Effector CD8-positive, alpha-beta T cell (primary cell): Measurements from ENCODE around the gene LAMA5.

Experiments used
- DNase-seq: peaks from one replicate; lab custom pipeline; 2025; lab: John Stamatoyannopoulos, UW

Gene LAMA5

DNA sequence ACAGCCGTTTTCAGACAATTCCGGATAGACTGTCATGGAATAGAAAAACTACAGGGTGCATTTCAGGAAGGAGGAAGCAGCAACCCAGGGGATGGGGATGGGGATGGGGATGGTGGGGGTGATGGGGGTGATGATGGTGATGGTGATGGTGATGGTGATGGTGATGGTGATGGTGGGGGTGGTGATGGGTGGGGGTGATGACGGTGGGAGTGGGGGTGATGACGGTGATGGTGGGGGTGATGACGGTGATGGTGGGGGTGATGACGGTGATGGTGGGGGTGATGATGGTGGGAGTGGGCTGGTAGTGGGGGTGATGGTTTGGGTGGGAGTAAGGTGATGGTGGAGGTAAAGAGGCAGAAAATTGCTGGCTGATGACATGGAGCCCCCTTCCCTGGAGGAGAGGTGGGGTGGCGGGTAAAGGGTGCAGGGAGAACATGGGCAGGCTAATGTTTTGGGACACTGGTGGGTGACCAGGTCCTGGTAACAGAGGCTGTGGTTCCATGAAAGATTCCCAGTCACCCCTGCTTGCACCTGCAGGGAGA lies 17.5 kb downstream of the LAMA5 start:
- no peak for DNase-seq

GRCh38 chr20:62348604-62349003 lies 18.5 kb downstream of the LAMA5 start:
- DNase-seq: no peak

- DNase-seq: no peak
Observed at GRCh38 chr20:62347445-62347844, 19.7 kb downstream of the LAMA5 start.

DNA sequence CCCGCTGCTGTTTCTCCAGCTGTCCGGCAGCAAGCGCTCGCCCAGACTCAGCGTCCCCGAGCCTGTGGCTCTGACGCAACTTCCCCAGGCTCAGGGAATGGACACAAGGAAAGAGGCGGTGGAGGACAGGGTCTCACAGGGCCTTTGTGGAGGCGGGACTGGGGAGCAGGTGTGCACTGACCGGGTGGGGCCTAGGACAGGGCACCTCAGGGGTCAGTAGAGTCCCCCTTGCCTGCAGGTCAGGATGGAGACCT lies 20.0 kb downstream of the LAMA5 start:
- no peak for DNase-seq

GRCh38 chr20:62346398-62347150 lies 20.5 kb downstream of the LAMA5 start:
- no peak for DNase-seq

DNA sequence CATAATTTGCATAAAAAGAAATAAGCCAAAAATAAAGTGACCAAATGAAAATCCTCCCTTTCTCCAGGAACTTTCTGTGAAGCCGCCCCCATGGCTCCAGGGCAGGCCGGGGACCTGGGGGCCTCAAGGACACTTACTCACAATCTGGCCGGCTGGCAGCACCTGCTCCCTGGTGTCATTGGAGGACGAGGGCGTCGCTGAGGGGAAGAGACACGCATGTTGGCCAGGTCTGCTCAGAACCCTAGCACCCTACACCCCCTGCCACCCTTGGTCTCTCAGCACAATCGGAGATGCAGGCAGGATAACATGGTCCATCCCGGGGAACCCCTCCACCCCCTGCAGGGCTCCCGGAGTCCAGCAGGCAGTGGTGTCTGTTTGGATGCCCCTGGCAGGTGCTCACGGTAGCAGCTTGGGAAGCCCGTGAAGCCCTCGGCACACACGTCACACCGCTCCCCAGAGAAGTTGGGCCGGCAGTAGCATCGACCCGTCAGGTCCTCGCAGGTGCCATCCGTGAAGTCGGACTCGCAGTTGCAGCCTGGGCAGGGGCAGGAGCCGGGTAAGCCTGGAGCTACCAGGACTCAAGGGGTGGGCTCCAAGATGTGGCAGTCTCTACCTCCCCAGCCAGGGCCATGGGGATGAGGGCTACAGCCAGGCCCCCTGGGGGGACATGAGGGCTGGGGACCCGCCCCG lies 21.3 kb downstream of the LAMA5 start:
- DNase-seq: no peak

DNA sequence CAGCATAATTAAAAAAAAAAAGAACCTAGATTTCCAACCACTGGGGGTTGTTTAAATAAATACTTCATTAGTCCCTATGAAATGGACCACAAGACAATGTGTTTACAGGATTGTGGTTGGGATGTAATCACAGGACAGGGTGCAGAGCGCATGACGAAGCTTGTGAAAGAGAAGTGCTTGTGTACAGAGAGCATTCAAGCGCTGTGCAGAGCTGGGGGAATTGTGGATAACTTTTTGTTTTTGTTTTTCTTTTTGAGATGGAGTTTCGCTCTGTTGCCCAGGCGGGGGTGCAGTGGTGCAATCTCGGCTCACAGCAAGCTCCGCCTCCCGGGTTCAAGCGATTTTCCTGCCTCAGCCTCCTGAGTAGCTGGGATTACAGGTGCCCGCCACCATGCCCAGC lies 22.3 kb downstream of the LAMA5 start:
- DNase-seq: no peak

- no peak for DNase-seq
Observed at GRCh38 chr20:62344092-62344491, 23.0 kb downstream of the LAMA5 start.

DNA sequence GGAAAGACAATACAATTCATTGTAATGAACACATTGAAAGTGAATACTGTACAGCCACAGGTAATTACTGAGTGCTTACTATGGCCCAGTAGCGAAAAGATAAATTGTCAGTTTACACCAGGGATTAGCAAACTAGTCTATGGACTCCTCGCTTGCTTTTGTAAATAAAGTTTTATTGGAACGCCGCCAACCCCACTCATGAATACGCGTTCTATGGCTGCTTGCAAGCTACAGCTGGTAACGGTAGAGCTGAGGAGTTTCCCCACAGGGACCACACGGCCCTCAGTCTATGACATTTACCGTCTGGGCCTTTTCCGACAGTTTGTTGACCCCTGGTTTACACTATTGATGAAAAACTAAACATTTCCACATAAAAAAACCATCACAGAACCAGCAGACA lies 24.2 kb downstream of the LAMA5 start:
- DNase-seq: no peak

GRCh38 chr20:62339647-62340062 lies 27.5 kb downstream of the LAMA5 start:
- DNase-seq: no peak

- no peak for DNase-seq
Observed at GRCh38 chr20:62338294-62338620, 28.9 kb downstream of the LAMA5 start.

GRCh38 chr20:62337558-62338293 lies 29.4 kb downstream of the LAMA5 start:
- no peak for DNase-seq

GRCh38 chr20:62336775-62337557 lies 30.1 kb downstream of the LAMA5 start:
- no peak for DNase-seq

DNA sequence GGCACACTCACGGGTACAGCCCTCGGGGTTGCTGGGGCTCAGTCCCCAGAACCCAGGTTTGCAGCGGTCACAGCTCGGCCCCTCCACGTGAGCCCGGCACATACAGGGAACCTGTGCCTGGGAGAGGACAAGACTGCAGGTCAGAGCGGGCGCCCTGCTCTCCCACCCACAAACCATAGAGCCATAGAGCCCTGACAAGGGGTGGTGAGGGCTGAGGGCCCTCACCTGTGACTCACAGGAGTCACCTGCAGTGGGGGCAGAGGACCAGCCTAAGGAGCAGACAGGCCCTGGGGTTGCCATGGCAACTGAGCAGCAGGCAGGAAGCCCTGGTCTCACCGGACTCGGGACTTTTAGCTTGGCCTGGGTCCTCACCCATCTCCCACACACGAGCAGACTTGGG lies 30.8 kb downstream of the LAMA5 start:
- DNase-seq: no peak

DNA sequence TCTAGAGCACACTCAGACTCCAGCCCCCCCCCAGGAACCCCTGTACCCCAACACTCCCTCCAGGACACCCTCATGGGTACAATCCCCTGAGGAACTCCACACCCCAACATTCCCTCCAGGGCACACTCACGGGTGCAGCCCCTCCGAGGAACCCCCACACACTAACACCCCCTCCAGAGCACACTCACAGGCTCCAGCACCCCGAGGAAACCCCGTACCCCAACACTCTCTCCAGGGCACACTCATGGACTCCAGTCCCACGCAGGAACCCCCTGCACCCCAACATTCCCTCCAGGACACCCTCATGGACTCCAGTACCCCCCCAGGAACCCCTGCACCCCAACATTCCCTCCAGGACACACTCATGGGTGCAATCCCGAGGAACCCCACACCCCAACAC lies 31.6 kb downstream of the LAMA5 start:
- DNase-seq: no peak

- no peak for DNase-seq
Observed at GRCh38 chr20:62334881-62335280, 32.2 kb downstream of the LAMA5 start.

- DNase-seq: no peak
Observed at GRCh38 chr20:62333820-62334595, 33.1 kb downstream of the LAMA5 start.

- no peak for DNase-seq
Observed at GRCh38 chr20:62332989-62333819, 33.9 kb downstream of the LAMA5 start.

GRCh38 chr20:62332421-62332820 lies 34.7 kb downstream of the LAMA5 start:
- DNase-seq: no peak

DNA sequence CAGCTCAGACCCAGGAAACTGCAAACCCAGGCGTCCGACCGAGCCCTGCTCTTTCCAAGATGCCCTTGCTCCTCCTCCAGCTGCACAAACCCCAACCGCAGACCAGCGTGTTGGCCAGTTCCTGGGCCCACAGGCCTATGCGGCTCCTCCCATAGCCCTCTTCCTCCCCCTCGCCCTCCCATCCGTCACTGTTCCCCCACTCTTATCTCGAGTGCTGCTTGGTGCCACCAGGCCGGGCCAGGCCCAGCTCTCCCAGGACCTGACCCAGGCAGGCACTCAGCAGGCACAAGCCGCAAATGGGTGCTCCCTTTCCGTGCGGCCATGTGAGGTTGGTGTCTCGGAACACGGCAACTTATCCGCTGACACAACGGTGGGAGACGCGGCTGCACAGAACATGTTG lies 35.8 kb downstream of the LAMA5 start:
- no peak for DNase-seq
